DMS 273 (cell line): ENCODE data around the gene PGLYRP4.
A peak's percentile ranks its signal among the peaks of the same experiment; 100 is the strongest.

ENCODE experiments used
- DNase-seq: peaks from one replicate; lab custom pipeline; 2025; ENCODE audit not compliant: unreplicated experiment; lab: John Stamatoyannopoulos, UW

PGLYRP4 gene

DNA sequence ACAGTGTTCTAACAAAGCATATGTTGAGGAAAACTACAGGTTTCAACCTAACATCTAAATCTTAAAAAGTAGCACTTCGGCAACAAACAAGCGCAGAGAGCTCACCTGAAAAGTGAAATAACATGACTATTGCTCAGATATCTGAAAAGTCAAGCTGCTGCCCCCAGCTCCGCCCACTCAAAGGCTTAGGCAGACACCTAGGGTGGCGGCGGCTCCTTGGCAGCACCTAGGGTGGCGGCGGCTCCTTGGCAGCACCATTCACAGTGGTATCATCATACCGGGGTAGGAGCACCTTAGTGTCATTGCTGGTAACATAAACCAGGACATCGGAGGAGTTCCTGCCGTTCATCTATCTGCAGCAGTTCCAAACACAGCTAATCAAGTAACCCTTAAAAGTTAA, 30.9 kb upstream of the PGLYRP4 start:
- DNase-seq: no peak

DNA sequence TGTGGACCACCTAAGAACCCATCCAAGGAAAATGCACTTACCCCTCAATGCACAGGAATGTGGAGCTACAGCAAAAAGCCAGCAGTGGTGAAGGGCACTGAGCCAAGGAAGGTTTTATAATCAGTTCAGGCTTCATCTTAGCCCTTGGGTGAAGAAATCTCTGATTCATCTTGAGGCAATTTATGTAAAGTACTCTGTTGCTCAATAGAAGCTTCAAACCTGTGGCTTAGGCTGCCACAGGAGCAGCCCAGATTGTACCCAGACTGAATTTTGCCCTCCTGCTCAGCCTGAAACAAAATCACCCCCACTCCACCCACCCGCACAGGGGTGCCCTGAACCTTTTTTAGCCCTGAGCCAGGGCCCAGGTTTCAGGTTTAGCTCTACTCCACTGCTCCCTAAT, 26.9 kb upstream of the PGLYRP4 start, which contains the start of gene S100A12:
S100A12 (minus strand) TSS at position 111 of the 400 bp plus-strand sequence. CDS start 1,029 bp downstream, outside the sequence.
- DNase-seq: no peak

DNA sequence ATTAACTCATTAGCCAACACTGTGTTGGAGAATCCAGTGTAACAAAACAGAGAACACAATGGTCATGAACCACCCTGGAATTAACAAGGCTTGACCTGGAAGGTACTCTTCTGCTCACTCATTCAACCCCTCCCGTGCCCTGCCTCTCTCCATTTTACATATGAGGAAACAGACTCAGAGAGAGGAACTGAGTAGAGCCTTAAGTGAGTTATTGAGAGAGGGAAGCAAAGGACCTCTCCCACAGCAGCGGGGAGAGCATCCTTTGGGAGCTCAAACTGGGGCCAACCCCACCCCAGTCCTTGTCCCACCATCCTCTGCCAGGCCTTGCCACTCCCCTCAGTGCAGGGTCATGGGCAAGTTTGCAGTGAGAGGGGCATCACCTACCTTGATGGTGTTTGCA, 25.4 kb upstream of the PGLYRP4 start:
- DNase-seq: no peak

DNA sequence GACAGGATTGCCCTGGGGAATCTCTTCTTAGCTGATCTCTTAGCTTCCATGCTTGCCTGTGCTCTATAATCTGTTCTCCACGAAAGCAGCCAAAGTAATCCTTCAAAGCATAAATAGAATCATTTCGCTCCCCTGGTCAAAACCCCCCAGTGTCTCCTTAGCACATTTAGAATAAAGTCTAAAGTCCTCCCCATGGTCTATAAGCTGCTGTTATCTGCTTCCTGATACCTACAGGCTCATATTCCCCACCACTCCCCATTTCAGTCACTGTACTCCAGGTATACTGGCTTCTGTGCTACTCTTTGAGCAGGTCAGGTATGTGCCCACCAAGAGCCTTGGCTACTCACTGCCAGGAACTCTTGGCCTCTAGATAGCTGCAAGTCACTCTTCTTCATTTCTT, 23.9 kb upstream of the PGLYRP4 start:
- no peak for DNase-seq

DNA sequence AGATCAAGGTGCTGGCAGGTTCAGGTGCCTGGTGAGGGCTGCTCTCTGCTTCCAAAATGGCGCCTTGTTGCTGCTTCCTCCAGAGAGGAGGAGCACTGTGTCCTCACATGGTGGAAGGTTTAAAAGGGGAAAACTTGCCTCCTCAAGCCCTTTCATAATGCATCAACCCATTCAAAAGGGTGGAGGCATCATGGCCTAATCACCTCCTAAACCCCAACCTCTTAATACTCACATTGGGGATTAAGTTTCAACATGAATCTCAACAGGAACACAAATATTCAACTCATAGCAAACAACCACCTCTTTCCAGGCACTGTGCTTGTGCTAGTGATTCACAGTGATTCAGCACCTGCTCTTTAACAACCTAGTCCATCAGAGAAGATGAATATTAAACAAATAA, 22.6 kb upstream of the PGLYRP4 start:
- no peak for DNase-seq

DNA sequence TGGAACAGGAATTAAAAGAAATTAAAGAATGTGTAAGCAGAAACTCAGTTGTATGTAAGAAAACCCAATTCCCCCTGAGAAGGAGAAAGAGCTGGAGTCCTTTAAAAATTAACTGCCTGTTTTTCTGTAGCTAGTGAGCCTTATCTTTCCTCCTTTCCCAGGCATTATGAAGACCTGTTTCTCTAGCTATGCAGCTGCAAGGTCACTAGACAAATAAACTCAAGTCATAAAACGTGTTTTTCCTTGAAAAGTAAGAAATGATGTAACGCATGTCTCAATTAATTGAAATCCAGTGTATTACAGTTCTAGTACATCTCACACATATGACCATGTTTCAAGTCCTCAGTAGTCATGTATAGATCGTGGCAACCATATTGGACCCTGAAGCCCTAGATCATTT, 21.5 kb upstream of the PGLYRP4 start:
- DNase-seq: no peak

DNA sequence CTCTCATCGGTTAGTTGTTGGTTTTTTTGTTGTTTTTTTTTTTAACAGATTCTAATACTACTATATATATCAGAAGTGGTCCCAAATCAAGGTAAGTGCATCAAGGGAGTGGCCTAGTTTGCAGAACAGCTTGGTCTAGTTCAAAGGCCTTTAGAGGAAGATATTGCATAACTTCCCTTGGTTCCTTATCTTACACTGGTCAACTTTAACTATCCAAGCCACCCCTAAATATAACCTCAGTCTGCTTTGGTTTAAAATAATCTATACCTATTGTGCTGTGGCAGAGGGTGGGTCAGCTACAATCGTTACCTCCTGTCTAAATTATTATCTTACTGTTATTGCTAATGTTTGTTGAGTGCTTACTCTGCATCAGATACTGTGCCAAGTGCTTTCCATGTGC, 19.9 kb upstream of the PGLYRP4 start:
- DNase-seq: no peak

DNA sequence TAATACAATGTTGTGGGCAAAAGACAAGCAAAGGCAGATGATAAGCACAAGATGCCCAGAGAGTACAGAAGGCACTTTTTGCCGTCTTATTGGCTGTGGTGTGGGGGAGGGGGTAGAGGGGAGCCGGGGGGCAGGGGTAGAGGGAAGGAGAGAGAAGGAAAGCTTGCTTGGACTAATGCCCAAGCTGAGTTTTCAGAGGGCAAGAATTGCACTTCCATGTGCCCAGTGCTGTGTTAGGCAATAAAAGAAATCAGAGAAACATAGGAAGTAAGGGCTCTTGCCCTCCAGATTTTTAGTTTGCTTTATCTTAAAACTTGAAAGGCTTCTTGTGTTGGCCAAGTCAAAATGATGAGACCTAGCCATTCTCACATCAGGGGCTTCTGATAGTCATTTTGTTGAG, 18.4 kb upstream of the PGLYRP4 start:
- no peak for DNase-seq

DNA sequence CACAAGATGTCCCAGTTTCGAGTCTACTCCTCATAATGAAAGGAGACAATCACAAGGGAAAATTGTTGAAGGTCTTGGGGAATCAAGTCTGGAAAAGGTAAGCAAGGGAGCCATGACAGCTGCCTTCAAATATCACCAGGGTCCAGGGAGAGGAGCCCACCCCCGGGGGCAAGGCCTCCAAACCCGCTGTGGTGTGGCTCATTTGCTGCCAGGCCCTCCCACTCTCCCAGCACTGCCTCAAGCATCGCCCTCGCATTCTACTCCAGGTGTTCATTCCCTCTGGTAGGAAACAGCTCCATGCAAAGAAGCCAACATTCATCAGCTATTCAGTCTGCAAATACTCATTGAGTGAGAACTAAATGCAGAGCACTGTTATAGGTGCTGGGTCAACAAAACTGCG, 17.6 kb upstream of the PGLYRP4 start:
- no peak for DNase-seq

DNA sequence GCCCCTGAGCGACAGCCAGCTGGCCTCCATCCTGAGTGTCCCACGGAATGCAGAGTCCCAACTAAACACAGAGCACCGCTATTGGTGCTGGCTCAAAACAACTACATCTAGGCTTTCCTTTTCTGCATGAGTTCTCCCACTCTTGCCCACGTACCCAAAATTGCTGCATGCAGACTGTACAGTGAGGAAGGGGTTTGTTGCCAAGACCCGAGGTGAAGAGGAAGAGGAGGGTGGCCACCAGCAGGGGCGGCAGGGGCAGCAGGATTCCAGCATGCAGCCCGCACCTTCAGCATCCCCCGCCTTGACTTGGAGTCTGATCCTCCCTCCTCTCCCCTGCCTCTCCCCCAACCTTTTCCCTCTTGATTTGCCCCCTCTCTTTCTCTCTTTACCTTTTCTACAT, 17.1 kb upstream of the PGLYRP4 start:
- no peak for DNase-seq

DNA sequence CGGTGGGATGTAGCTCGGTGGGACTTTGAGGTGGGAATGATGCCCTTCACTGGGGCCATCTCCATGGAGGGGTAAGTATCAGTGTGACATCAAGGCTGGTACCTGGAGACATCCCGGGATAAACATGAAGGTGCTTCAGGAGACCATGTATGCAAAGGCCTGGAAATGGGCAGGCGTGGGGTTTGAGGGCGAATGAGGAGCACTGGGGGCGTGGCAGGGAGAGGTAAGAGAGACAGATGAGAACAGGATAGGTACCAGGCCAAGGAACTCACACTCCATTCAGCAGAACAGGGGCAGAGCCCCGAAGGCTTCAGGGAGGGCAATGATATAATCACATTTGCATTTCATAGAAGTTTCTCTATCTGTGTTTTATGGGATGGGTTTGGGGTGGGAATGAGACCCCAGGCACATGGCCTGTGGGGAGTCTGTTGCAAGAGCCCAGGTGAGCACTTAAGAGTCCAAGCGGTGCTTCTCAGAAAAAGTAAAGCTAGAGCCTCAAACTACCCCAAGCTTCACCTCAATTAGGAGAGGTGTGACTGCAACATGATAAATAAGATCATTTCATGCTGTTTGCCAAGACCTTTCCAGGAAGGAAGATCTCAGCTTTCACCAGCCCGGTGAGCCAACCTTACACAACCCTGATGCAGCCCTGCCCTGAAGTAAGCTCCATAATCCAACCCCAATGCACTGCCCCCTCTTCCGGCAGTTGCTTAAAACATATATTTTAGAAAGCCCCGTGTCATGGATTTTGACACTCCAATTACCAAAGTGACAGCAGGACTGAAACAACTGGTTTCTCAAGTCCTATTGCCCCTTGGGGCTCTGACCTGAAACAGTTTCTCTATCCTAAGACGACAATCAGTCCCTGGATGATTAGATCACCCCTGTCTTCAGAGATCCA, 16.4 kb upstream of the PGLYRP4 start:
- DNase-seq: no peak

DNA sequence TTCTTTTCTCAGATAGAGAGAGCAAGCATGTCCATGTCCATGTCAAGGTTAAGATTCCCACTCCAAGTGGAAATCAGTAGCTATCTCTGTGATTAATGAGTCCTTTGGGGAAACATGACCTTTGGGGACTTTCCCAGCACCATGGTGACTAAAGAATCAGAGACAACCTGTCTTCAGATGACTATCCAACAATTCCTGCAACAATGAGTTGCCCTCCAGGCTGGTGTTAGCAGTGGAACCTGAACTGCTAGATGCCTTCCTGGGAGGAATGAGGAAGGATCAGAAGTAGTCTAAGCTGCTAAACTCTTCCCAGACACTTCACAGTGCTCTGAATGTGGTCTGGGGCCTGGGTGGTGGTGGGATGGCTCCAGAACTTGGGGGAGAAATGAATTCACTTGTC, 15.5 kb upstream of the PGLYRP4 start:
- DNase-seq: no peak

DNA sequence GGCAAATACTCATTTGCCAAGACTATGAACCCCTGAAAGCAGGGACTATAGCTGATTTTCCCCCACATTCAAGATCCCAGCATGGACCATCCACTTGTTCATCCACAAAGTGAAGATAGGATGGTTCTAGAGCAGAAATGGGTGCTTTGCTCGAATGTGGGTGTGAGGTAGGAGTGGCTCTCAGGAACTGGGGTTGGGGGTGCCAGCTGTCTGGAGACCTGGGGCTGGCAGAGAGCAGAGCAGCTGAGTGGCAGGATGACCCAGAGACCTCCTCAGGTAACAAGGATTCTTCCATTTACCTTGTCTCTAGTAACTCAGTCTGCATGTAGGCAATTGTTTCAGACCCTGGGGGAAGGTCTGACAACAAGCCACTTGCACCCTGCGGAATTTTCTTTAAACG, 15.0 kb upstream of the PGLYRP4 start:
- DNase-seq: no peak

DNA sequence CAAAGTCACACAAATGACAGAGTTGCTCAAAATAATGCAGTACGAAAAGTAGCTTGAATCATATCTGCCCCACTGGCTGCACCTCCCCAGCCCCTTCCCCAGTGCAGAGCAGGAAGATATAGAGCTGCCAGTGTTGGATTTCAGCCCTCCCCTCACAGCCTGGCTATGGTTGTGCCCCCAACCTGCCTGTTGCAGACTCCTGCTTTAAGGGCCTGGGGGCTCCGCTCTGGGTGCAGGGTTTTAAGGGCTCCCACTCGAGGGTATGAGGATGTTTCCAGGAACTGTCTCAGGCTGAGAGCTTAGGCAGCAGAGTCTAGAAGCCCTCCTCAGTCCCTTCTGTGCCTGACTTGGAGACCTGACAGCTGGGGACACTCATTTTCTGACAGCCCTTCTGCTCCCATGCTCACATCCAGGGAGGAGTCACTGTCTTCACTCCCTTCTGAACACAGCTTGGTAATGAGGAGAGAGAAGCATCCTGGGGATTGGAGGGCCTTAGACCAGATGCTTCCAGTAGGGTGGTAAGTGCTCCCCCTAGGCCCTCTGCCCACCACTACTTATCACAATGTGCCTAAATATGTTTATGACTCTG, 13.6 kb upstream of the PGLYRP4 start:
- peak; percentile 61 for DNase-seq

DNA sequence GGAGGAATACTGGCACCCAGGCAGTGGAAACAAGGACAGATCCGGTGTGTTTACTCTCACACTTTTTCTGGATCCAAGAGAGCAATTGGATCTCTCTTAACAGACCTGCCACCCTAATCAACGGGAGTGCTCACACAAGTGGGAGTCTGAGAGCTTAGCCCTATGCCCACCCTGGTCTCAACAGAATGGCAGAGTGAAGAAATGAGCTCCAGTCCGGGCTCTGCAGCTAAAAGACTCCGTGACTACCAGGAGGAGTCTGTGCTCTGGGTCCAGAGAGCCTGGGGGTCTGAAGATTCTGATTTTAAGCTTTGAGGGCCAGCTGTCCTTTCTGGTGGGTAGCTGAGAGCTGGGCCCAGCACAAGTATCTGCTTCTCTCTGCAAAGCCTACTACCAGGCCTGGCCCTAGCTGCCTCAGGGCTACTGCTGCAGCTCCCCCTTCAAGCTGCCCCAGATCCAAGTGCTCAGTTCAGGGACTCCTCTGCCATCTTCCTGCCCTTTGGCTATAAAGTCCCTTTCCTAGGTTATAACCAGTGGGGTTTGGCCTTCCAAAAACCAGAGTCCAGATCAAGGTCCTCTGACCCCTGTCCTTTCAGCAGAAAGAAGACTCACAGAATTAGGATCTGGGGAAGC, 13.0 kb upstream of the PGLYRP4 start:
- no peak for DNase-seq

DNA sequence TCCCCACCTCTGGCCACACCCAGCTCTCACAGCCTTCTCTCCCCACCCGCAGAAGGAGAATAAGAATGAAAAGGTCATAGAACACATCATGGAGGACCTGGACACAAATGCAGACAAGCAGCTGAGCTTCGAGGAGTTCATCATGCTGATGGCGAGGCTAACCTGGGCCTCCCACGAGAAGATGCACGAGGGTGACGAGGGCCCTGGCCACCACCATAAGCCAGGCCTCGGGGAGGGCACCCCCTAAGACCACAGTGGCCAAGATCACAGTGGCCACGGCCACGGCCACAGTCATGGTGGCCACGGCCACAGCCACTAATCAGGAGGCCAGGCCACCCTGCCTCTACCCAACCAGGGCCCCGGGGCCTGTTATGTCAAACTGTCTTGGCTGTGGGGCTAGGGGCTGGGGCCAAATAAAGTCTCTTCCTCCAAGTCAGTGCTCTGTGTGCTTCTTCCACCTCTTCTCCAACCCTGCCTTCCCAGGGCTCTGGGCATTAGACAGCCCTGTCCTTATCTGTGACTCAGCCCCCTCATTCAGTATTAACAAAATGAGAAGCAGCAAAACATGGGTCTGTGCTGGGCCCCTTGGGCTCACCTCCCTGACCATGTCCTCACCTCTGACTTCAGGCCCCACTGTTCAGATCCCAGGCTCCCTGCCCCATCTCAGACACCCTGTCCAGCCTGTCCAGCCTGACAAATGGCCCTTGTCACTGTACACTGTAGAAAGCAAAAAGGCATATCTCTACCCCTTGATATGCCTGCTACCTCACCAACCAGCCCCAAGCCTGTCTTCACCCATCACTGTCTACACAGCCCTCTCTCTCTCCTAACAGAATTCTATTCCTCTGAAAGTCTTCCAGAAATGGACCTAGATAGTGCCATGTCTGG, 12.2 kb upstream of the PGLYRP4 start:
- no peak for DNase-seq

DNA sequence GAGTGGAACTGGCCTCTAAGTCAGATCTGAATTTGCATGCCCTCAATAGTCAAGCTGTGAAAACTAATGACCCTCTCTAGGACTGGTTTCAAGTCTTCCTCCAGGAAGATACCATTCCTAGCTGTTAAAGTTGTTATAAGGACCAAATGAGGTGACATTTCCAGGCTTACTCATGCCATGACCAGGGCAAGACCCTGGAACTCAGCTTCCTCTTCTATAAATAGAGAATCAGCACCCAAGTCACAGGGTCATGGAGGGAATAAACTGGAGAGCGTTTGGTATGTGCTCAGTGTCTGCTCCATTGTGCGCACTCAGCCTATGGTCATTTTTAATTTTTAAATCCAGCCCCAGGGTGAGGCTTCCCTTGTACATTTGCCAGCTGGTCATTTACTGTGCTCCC, 11.5 kb upstream of the PGLYRP4 start:
- no peak for DNase-seq

DNA sequence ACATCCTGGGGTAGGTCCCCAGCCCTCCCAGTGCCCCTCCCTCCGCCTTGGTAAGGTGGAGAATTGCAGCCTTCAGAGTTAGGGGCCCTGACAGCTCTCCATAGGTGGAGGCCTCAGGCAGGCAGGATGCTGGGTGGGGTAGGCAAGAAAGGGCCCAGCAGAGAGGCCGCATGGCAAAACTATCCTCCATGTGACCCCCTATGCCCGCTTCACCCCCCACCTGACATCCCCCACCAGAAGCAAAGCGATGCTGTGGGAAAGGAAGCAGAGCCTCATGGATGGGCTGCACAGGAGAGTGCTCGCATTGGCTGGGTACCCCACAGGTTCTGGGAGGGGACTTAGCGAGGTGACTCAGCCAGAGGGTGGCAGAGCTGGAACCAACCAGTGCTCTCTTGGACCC, 10.6 kb upstream of the PGLYRP4 start:
- DNase-seq: no peak

DNA sequence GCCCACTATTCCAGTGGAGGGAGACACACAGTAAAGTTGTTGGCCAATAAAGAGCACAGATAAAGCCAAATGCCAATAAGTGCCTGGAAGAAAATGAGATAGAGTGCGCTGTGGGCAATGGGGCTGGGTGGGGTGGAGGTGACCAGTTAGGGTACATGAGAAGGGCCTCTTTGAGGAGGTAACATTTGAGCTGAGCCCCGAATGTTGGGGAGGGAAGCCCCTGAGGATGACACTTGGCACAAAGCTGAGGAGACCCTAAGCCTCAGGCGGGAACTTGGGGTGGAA, 10.0 kb upstream of the PGLYRP4 start:
- DNase-seq: no peak

DNA sequence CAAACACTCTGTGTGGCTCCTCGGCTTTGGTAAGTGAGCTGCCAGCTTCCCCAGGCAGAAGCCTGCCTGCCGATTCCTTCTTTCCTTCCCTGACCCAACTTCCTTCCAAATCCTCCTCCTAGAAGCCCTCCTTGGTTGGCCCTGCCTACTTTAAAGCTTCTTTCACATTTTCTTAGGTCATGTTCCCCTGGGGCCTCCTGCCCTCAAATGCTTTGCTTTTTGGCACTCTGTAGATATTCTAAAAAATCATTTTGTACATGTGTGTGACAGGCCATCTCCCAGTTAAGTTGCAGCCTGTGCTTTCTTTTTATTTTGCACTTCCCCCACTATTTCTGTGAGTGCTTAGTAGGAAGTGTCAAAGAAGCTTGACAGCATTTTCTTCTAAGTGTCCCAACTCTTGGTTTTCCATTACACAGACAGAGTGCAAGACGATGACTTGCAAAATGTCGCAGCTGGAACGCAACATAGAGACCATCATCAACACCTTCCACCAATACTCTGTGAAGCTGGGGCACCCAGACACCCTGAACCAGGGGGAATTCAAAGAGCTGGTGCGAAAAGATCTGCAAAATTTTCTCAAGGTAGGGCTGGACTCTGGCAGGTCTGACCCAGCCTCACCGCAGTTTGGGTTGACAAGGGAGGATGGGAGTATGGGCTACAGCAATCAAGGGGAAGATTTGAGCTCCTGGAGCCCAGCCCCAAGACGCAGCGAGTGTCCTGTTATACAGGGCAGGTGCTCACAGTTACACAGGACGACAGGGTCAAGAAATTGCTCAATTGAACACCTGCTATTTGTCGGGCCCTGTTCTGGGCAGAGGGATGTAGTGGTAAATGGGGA, 9.4 kb upstream of the PGLYRP4 start, which contains the start of gene S100A9:
S100A9 (plus strand) TSS at position 2 of the 838 bp plus-strand sequence; CDS start at position 432, 430 bp downstream.
- no peak for DNase-seq
